VCaP (cell line): ENCODE results near the gene ZHX3.

Experiments used
- H3K27ac ChIP-seq: fragments of 450-650 bp; 2 replicates; pipeline ENCODE4 v1.5.1; 2017
- CTCF ChIP-seq: fragments of 450-650 bp; conservative IDR thresholded peaks from 2 replicates; pipeline ENCODE4 v1.5.1; 2017; ENCODE audit warnings: mild to moderate bottlenecking, moderate library complexity

The ZHX3 gene

GRCh38 chr20:41187668-41188067 is 129.9 kb downstream of the ZHX3 start:
- TF ChIP-seq CTCF, result no peak
- H3K27ac ChIP-seq, result no peak overlapping the region

DNA sequence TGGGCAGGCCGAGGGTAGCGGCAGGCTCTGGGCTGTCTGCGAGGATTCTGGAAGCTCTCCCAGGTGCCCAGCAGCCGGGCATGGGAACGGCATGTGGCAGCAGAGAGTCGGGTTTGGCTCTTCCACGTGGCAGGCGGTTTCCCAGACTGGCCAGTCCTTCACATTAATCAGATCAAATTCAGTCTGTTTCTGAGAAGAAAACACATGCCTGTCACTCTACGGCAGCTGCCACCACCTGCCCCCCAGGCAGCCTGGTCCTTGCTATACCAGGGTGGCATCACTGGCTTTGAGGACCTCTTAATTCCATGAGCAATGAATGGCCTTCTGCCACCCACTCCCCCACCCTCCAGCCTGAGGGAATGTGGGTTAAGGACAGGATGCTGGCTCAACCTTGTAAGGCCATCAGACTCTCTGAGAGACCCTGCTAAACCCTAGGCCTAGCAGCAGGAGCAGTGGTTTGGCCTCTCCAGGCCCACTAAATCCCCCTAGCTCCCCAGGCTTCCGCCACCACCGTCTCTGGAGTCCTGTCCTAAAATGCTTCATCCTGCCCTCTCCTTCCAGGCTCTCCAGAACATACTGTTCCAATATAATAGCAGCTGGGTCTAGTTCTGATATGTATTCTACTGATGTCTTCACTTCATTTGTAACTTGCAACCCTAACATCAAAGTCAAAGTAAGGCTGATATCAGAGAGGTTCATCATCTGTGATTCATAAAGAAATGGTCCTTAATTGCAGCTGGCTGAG is 132.3 kb downstream of the ZHX3 start:
- no peak overlapping the region for H3K27ac ChIP-seq
- TF ChIP-seq CTCF, result no peak

- no peak overlapping the region for H3K27ac ChIP-seq
- no peak for TF ChIP-seq CTCF
Measured at GRCh38 chr20:41183831-41184230, 133.7 kb downstream of the ZHX3 start.

DNA sequence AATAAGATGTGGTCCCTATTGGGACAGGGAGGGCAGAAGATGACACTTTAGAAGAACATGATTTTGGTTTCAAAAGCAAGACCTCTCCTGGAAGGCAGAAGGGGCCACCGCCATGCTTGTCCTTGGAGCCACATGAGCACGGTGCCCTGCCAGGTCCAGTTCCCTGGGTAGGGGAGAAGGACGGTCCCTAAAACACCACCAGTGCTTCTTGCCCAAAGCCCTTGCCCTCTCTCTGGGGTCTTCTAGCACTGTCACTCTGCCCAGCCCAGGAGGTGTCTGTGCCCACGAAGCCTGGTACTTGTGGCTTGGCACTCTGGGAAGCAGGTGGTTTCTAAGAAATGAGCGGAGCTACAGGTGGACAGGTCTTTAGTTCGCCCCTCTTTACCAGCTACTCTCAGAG is 134.1 kb downstream of the ZHX3 start:
- no peak for TF ChIP-seq CTCF
- H3K27ac ChIP-seq, result no peak overlapping the region

- TF ChIP-seq CTCF, result no peak
- H3K27ac ChIP-seq, result no peak overlapping the region
Measured at GRCh38 chr20:41182296-41183212, 135.0 kb downstream of the ZHX3 start.

- no peak overlapping the region for H3K27ac ChIP-seq
- no peak for TF ChIP-seq CTCF
Measured at GRCh38 chr20:41181567-41181966, 136.0 kb downstream of the ZHX3 start.

DNA sequence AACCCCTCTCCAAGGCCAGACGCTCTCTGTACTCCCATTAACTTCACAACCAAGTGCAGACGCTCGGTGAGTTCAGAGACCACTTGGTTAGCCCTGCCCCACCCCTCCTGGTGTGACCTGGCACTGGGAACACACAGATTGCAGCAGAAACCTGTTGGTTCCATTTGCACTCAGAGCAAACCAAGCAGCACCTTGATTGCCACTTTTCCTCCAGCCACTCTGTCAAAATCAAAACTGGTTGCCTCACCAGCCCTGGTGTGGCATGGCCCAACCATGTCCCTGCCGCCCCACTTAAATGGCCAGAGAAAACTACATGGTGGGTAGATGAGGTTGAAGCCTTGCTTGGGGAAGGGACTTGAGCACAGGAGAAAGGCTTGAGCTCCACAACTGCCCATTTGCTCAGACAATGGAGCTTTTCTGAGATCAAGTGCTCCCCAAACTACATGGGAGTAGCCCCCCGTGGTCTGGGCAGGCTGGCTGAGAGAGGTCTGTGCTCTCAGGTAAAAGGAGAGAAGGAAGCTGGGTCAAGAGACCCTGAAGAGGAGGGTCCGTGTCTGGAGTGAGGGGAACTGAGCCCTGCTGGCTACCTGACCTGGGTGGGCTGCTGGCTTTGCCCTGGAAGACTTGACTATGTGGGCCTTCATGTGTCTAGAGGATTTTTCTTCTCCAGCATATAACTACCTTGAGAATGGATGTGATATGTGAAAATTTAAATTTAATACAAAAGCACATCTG is 136.8 kb downstream of the ZHX3 start:
- H3K27ac ChIP-seq, result no peak overlapping the region
- TF ChIP-seq CTCF, result no peak
